OCI-LY1 (cell line): ENCODE measurements around the gene DCDC2.

Experiments used
- H2AFZ ChIP-seq: fragments of 200-600 bp; sonication (generic), shearing (Covaris generic); 2 replicates; pipeline ENCODE4 v1.6.0; 2014; ENCODE audit warnings: antibody characterized with exemption, mild to moderate bottlenecking, low read length
- H3F3A ChIP-seq: fragments of 200-600 bp; sonication (generic), shearing (Covaris generic); 2 replicates; pipeline ENCODE4 v1.6.0; 2014; ENCODE audit warnings: mild to moderate bottlenecking, antibody characterized with exemption, low read length, moderate library complexity; ENCODE audit not compliant: insufficient read depth
- H3K27ac ChIP-seq: fragments of 200-600 bp; sonication (generic); 2 replicates; pipeline ENCODE4 v1.5.1; 2014; ENCODE audit warnings: low read length, mixed run types, mild to moderate bottlenecking, low read depth; ENCODE audit not compliant: poor library complexity, severe bottlenecking
- H3K27me3 ChIP-seq: fragments of 200-600 bp; sonication (generic); 2 replicates; pipeline ENCODE4 v1.6.0; 2014; ENCODE audit warnings: antibody characterized with exemption, mild to moderate bottlenecking, low read length, moderate library complexity; ENCODE audit not compliant: insufficient read depth
- H3K36me3 ChIP-seq: fragments of 200-600 bp; sonication (generic); 2 replicates; pipeline ENCODE4 v1.6.1; 2014; ENCODE audit warnings: mild to moderate bottlenecking, antibody characterized with exemption, low read length, moderate library complexity, mixed read lengths; ENCODE audit not compliant: insufficient read depth
- H3K4me1 ChIP-seq: fragments of 200-600 bp; sonication (generic); 2 replicates; pipeline ENCODE4 v1.5.1; 2014; ENCODE audit warnings: mild to moderate bottlenecking, low read length, moderate library complexity; ENCODE audit not compliant: insufficient read depth, severe bottlenecking
- H3K4me2 ChIP-seq: fragments of 200-600 bp; sonication (generic), shearing (Covaris generic); 2 replicates; pipeline ENCODE4 v1.6.1; 2014; ENCODE audit warnings: low read length
- H3K4me3 ChIP-seq: fragments of 200-600 bp; sonication (generic); 2 replicates; pipeline ENCODE4 v1.5.1; 2014; ENCODE audit warnings: low read length, low read depth, mild to moderate bottlenecking, mixed read lengths; ENCODE audit not compliant: poor library complexity, severe bottlenecking
- H3K79me2 ChIP-seq: fragments of 200-600 bp; shearing (Covaris generic); 2 replicates; pipeline ENCODE4 v1.6.1; 2016; ENCODE audit warnings: mixed run types, low read length, mixed read lengths; ENCODE audit not compliant: insufficient read depth
- H3K9ac ChIP-seq: fragments of 200-600 bp; sonication (generic), shearing (Covaris generic); 2 replicates; pipeline ENCODE4 v1.6.1; 2014; ENCODE audit warnings: mild to moderate bottlenecking, low read length, mixed read lengths
- H3K9me2 ChIP-seq: fragments of 200-600 bp; sonication (generic), shearing (Covaris generic); 2 replicates; pipeline ENCODE4 v1.6.1; 2014; ENCODE audit warnings: low read depth, mild to moderate bottlenecking, low read length, mixed read lengths
- H3K9me3 ChIP-seq: fragments of 200-600 bp; shearing (Covaris generic); 2 replicates; pipeline ENCODE4 v1.6.1; 2014; ENCODE audit warnings: low read length, mixed read lengths
- H4K20me1 ChIP-seq: fragments of 200-600 bp; sonication (generic), shearing (Covaris generic); 2 replicates; pipeline ENCODE4 v1.6.0; 2016; ENCODE audit warnings: mild to moderate bottlenecking, low read length; ENCODE audit not compliant: insufficient read depth
- EZH2 ChIP-seq: fragments of 200-600 bp; sonication (generic), shearing (Covaris generic); IDR thresholded peaks from 2 replicates; pipeline ENCODE4 v1.8.0; 2017; ENCODE audit warnings: borderline replicate concordance, mixed run types, mild to moderate bottlenecking, antibody characterized with exemption, low read length, moderate library complexity, mixed read lengths
- TF ChIP-seq, protein P1 (sequence below): fragments of 200-600 bp; sonication (generic), shearing (Covaris generic); IDR thresholded peaks from 2 replicates; pipeline ENCODE4 v1.5.1; 2017; ENCODE audit warnings: mild to moderate bottlenecking, antibody characterized with exemption, low read length, moderate library complexity, mixed read lengths

Gene DCDC2

DNA sequence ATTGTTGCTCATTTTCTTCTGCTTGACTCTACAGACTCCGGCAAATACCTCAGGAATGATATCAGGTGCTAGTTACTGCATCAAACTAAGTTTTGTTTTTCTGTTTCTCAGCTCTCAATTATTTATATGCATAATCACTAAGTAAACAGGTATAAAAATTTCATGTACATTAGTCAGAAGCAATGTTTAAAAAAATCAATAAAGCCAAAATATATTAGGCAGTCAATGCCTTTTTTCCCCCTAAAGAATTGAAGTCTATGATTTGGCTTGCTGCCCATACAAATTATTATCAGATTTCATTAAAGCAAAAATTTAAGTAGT, 24.3 kb upstream of the DCDC2 start:
- no peak for TF ChIP-seq EZH2
- TF ChIP-seq, protein P1, sequence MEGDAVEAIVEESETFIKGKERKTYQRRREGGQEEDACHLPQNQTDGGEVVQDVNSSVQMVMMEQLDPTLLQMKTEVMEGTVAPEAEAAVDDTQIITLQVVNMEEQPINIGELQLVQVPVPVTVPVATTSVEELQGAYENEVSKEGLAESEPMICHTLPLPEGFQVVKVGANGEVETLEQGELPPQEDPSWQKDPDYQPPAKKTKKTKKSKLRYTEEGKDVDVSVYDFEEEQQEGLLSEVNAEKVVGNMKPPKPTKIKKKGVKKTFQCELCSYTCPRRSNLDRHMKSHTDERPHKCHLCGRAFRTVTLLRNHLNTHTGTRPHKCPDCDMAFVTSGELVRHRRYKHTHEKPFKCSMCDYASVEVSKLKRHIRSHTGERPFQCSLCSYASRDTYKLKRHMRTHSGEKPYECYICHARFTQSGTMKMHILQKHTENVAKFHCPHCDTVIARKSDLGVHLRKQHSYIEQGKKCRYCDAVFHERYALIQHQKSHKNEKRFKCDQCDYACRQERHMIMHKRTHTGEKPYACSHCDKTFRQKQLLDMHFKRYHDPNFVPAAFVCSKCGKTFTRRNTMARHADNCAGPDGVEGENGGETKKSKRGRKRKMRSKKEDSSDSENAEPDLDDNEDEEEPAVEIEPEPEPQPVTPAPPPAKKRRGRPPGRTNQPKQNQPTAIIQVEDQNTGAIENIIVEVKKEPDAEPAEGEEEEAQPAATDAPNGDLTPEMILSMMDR, result no peak

DNA sequence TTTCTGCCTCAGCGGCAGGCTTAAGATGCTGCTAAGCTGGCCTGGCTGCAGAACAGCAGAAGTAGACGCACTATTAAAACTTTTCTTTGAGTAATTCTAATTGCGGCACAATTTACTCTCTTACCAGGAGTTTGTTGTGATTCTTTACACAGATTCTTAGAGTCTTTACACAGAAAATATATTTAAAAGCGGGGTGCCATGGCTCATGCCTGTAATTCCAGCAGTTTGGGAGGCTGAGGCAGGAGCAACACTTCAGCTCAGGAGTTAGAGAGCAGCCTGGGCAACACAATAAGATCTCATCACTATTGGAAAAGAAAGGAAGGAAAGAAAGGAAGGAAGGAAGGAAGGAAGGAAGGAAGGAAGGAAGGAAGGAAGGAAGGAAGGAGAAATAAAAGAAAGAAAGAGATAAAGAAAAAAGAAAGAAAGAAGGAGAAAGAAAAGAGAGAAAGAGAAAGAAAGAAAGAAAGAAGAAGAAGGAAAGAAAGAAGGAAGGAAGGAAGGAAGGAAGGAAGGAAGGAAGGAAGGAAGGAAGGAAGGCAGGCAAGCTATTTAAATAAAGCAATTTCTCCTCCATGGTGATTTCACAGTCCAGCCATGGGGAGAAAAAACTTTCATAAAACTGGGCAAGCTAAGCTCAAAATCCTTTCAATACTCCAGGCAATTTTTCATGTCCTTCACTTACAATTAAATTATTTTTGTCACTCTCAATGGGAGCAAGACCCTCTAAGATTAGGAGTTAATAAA, 23.8 kb upstream of the DCDC2 start:
- H3K27ac ChIP-seq, result no peak overlapping the region
- H3K4me3 ChIP-seq, result no peak overlapping the region
- no peaks in the 10 kb centered on the region for H3K9me2 ChIP-seq
- no peaks in the 10 kb centered on the region for H4K20me1 ChIP-seq
- H3K9ac ChIP-seq, result no peak overlapping the region
- H3K9me3 ChIP-seq, result no peaks in the 10 kb centered on the region
- no peak overlapping the region for H3K4me2 ChIP-seq
- no peaks in the 10 kb centered on the region for H3K79me2 ChIP-seq
- no peak overlapping the region for H2AFZ ChIP-seq
- TF ChIP-seq, protein P1, result no peak
- TF ChIP-seq EZH2, result no peak
- H3K4me1 ChIP-seq, result no peaks in the 10 kb centered on the region
- H3K36me3 ChIP-seq, result no peaks in the 10 kb centered on the region
- H3F3A ChIP-seq, result no peaks in the 10 kb centered on the region
- H3K27me3 ChIP-seq, result peaks cover 3% of the 10 kb centered on the region; the same call in 1 of the 2 replicates

More for the DNA sequence above, 24.3 kb upstream of the DCDC2 start:
- peaks cover 3% of the 10 kb centered on the region; the same call in 1 of the 2 replicates for H3K27me3 ChIP-seq
- no peak overlapping the region for H3K4me2 ChIP-seq
- H3K79me2 ChIP-seq, result no peaks in the 10 kb centered on the region
- no peak overlapping the region for H3K4me3 ChIP-seq
- H3K9me3 ChIP-seq, result no peaks in the 10 kb centered on the region
- H3F3A ChIP-seq, result no peaks in the 10 kb centered on the region
- H4K20me1 ChIP-seq, result no peaks in the 10 kb centered on the region
- H3K9ac ChIP-seq, result no peak overlapping the region
- H3K36me3 ChIP-seq, result no peaks in the 10 kb centered on the region
- H2AFZ ChIP-seq, result no peak overlapping the region
- no peaks in the 10 kb centered on the region for H3K9me2 ChIP-seq
- no peaks in the 10 kb centered on the region for H3K4me1 ChIP-seq
- H3K27ac ChIP-seq, result no peak overlapping the region

DNA sequence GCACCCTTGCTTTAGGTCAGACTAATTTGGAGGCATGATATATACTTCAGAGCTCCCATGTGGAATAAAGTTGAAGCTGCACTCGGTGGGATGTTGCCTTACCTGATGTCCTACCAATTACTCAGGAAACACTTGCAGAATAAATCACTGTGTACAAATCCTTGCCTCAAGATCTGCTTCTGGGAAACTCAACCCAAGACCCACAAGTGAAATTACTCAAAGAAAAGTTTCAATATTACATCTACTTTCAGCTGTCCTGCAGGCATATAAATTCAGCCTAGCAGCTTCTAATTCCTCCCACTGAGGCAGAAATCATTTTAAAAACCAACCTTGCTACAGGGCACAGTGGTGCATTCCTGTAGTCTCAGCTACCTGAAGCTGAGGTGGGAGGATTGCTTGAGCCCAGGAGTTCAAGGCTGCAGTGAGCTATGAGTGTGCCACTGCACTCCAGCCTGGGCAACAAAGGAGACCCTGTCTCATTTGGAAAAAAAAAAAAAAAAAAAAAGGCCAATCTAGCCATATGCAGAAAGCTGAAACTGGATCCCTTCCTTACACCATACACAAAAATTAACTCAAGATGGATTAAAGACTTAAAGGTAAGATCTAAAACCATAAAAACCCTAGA, 20.7 kb upstream of the DCDC2 start:
- peaks cover 3% of the 10 kb centered on the region; the same call in 1 of the 2 replicates for H3K27me3 ChIP-seq
- H3K9me3 ChIP-seq, result no peaks in the 10 kb centered on the region
- no peaks in the 10 kb centered on the region for H3F3A ChIP-seq
- H3K9me2 ChIP-seq, result no peaks in the 10 kb centered on the region
- no peaks in the 10 kb centered on the region for H3K36me3 ChIP-seq
- H3K4me1 ChIP-seq, result no peaks in the 10 kb centered on the region
- no peak overlapping the region for H3K27ac ChIP-seq
- H3K79me2 ChIP-seq, result no peaks in the 10 kb centered on the region
- no peak overlapping the region for H3K9ac ChIP-seq
- no peaks in the 10 kb centered on the region for H4K20me1 ChIP-seq
- H2AFZ ChIP-seq, result no peak overlapping the region
- no peak overlapping the region for H3K4me3 ChIP-seq
- TF ChIP-seq, protein P1, result no peak
- TF ChIP-seq EZH2, result no peak
- H3K4me2 ChIP-seq, result no peak overlapping the region
